Caco-2 (cell line): ENCODE results near the gene BABAM2. TPM values are rescaled to one million over a fixed set of nuclear protein-coding genes. Genes with fewer than 3 reads are reported as not detected.

Experiments used
- BruUV-seq: library from RNA; stranded (reverse); fragments of 400-500 nt; replicated peaks from 2 replicates; lab custom pipeline; 2021; lab: Mats Ljungman, UMichigan
- CTCF ChIA-PET: fragments of 300-600 bp; sonication (Branson Sonifier 250); formaldehyde crosslinking; loops from one replicate; lab custom pipeline; 2022; ENCODE audit warnings: antibody characterized with exemption; lab: Charles Lee
- POLR2A ChIA-PET: fragments of 300-600 bp; sonication (Branson Sonifier 250); formaldehyde crosslinking; loops from one replicate; lab custom pipeline; 2022; ENCODE audit warnings: antibody characterized with exemption; lab: Charles Lee
- DNase-seq, 2 experiments: peaks; one replicate each; pipeline versions ENCODE4 v3.0.0 to v3.0.0-alpha.2; 2020 to 2022
- H3K27me3 ChIP-seq: replicated peaks from 2 replicates; pipeline ENCODE4 v1.6.0; 2011; ENCODE audit warnings: low read length; ENCODE audit not compliant: control insufficient read depth, insufficient read depth
- H3K36me3 ChIP-seq: 2 replicates; pipeline ENCODE4 v1.5.1; 2011; ENCODE audit warnings: low read length; ENCODE audit not compliant: control insufficient read depth, insufficient read depth
- H3K4me1 ChIP-seq: fragments of 250-450 bp; sonication (Bioruptor Pico); 2 replicates; pipeline ENCODE4 v1.5.1; 2020; ENCODE audit warnings: mild to moderate bottlenecking
- H3K4me3 ChIP-seq: 2 replicates; pipeline ENCODE4 v1.5.1; 2011; ENCODE audit warnings: low read depth, mild to moderate bottlenecking, control low read depth, low read length
- H3K9me3 ChIP-seq: fragments of 250-450 bp; sonication (Bioruptor Pico); 2 replicates; pipeline ENCODE4 v1.5.1; 2020; ENCODE audit warnings: mild to moderate bottlenecking, moderate library complexity
- H3K27ac Mint-ChIP-seq: one replicate; pipeline ENCODE4 v1.8.0; 2022; ENCODE audit warnings: mixed read lengths; ENCODE audit not compliant: unreplicated experiment
- H3K27me3 Mint-ChIP-seq: one replicate; pipeline ENCODE4 v1.8.0; 2022; ENCODE audit warnings: mixed read lengths; ENCODE audit not compliant: insufficient read depth, unreplicated experiment
- H3K36me3 Mint-ChIP-seq: one replicate; pipeline ENCODE4 v1.8.0; 2022; ENCODE audit warnings: mild to moderate bottlenecking, mixed read lengths; ENCODE audit not compliant: insufficient read depth, unreplicated experiment
- H3K4me1 Mint-ChIP-seq: one replicate; pipeline ENCODE4 v1.8.0; 2022; ENCODE audit warnings: low read depth, mixed read lengths; ENCODE audit not compliant: unreplicated experiment
- H3K4me3 Mint-ChIP-seq: one replicate; pipeline ENCODE4 v1.8.0; 2022; ENCODE audit warnings: mild to moderate bottlenecking, moderate library complexity, mixed read lengths; ENCODE audit not compliant: unreplicated experiment
- H3K9me3 Mint-ChIP-seq: one replicate; pipeline ENCODE4 v1.8.0; 2022; ENCODE audit warnings: mixed read lengths; ENCODE audit not compliant: unreplicated experiment
- intact Hi-C: fragments of 100-400 bp; cut with micrococcal nuclease; formaldehyde crosslinking; loops from one replicate; pipeline ENCODE4 v1.10.0; 2022; ENCODE audit not compliant: unreplicated experiment
- total RNA-seq: library from RNA; stranded (reverse); gene quantifications from 2 replicates; pipeline ENCODE4 v1.2.3, GENCODE V29; 2022
- TF ChIP-seq, protein P1 (sequence below), 2 experiments: fragments of 200-600 bp in 1 of 2; IDR thresholded peaks; 1 replicate in 1 of 2; 2 replicates in 1 of 2; pipeline versions ENCODE4 v1.5.1 to v1.8.0; 2011 to 2022; ENCODE audit warnings: antibody characterized with exemption in 1 of 2, control low read depth in 1 of 2, inconsistent platforms in 1 of 2, low read depth in 1 of 2, low read length in 1 of 2, mild to moderate bottlenecking in 1 of 2, moderate library complexity in 1 of 2; ENCODE audit not compliant: insufficient read depth in 1 of 2, severe bottlenecking in 1 of 2, unreplicated experiment in 1 of 2

The BABAM2 gene
- total RNA-seq, 1 experiment from 2014 or later: 57.3 TPM

DNA sequence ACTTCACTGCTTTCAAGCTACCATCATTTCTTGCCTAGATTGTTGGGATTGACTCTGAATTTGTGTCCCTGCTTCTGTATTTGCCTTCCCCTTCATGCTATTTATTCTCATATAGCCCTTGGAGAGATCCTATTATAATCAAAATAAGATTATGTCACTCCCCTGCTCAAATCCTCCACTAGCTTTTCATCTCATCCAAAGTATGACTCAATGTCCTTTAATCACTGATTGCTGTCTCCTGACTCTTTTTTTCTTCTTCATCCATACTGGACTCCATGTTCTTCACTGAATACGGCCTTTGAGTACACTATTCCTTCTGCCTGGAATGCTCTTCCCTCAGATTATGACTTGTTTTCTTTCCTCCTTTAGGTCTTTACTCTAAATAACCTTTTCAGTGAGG lies 5.3 kb upstream of the BABAM2 start:
- no peak overlapping the region for H3K4me3 Mint-ChIP-seq
- CTCF ChIA-PET: no interaction called here
- peaks cover 14% of the 10 kb centered on the region for H3K9me3 Mint-ChIP-seq
- TF ChIP-seq, protein P1, sequence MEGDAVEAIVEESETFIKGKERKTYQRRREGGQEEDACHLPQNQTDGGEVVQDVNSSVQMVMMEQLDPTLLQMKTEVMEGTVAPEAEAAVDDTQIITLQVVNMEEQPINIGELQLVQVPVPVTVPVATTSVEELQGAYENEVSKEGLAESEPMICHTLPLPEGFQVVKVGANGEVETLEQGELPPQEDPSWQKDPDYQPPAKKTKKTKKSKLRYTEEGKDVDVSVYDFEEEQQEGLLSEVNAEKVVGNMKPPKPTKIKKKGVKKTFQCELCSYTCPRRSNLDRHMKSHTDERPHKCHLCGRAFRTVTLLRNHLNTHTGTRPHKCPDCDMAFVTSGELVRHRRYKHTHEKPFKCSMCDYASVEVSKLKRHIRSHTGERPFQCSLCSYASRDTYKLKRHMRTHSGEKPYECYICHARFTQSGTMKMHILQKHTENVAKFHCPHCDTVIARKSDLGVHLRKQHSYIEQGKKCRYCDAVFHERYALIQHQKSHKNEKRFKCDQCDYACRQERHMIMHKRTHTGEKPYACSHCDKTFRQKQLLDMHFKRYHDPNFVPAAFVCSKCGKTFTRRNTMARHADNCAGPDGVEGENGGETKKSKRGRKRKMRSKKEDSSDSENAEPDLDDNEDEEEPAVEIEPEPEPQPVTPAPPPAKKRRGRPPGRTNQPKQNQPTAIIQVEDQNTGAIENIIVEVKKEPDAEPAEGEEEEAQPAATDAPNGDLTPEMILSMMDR (IDR thresholded peaks at IDR 0.05; ENCODE audit: insufficient read depth in 1 of 2, low read depth in 1 of 2, low read length in 1 of 2, severe bottlenecking in 1 of 2, unreplicated experiment in 1 of 2): no peak
- H3K4me1 Mint-ChIP-seq: no peaks in the 10 kb centered on the region
- no peaks in the 10 kb centered on the region for H3K27me3 Mint-ChIP-seq
- H3K4me1 ChIP-seq: no peaks in the 10 kb centered on the region
- H3K36me3 Mint-ChIP-seq: peaks cover 4% of the 10 kb centered on the region
- no peaks in the 10 kb centered on the region for H3K36me3 ChIP-seq
- H3K27ac Mint-ChIP-seq: no peak overlapping the region
- intact Hi-C loops: loop anchor here (10.0 kb wide), 1 partner anchor 80 kb away; no protein-coding TSS in a partner anchor
- BruUV-seq: no TSS peak
- H3K4me3 ChIP-seq: no peak overlapping the region
- POLR2A ChIA-PET: no interaction called here
- no peak for DNase-seq
- H3K9me3 ChIP-seq: no peaks in the 10 kb centered on the region
- no peaks in the 10 kb centered on the region for H3K27me3 ChIP-seq

DNA sequence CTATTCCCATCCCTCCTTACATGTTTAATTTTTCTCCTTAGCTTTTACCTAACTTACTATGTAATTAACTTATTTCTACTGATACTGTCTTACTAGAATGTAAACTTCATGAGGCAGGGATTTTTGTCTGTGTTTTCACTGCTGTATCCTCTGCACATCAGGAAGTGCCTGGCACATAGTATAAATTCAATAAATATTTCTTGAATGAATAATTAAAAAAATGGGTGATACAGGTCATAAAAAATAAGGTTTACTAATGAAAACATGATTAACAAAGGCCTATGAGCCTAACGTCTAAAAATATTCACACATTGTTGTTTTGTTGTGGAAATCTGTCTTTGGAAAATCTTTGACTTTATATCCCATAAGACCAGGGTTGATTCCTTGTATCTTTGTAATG lies 4.9 kb upstream of the BABAM2 start:
- H3K27me3 ChIP-seq: no peaks in the 10 kb centered on the region
- no peaks in the 10 kb centered on the region for H3K9me3 ChIP-seq
- peaks cover 8% of the 10 kb centered on the region for H3K36me3 Mint-ChIP-seq
- H3K4me3 Mint-ChIP-seq: no peak overlapping the region
- H3K9me3 Mint-ChIP-seq: peaks cover 14% of the 10 kb centered on the region
- H3K27me3 Mint-ChIP-seq: no peaks in the 10 kb centered on the region
- DNase-seq: no peak
- intact Hi-C loops: loop anchor here (10.0 kb wide), 1 partner anchor 81 kb away; no protein-coding TSS in a partner anchor
- no TSS peak for BruUV-seq
- ChIA-PET CTCF (no interaction called here), POLR2A (no interaction called here)
- TF ChIP-seq, protein P1 (IDR thresholded peaks at IDR 0.05; ENCODE audit: insufficient read depth in 1 of 2, low read depth in 1 of 2, low read length in 1 of 2, severe bottlenecking in 1 of 2, unreplicated experiment in 1 of 2): no peak
- H3K4me1 Mint-ChIP-seq: no peaks in the 10 kb centered on the region
- H3K4me3 ChIP-seq: no peak overlapping the region
- no peak overlapping the region for H3K27ac Mint-ChIP-seq
- H3K36me3 ChIP-seq: no peaks in the 10 kb centered on the region
- no peaks in the 10 kb centered on the region for H3K4me1 ChIP-seq

DNA sequence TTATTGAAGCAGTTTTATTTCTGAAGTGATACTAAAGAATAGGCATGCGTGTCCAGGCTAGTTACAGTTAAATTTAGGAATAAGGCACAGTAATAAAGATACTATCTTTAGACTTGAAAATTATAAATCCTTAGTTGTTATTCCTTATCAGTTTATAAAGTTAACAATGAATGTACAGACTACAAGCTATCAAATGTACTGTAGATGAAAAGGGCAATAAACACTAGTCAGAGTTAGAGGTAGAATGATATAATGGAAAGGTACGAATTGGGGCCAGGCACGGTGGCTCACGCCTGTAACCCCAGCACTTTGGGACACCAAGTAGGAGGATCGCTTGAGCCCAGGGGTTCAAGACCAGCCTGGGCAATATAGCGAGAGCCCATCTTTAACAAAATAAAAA lies 4.2 kb upstream of the BABAM2 start:
- Histone ChIP-seq H3K27me3 (no peaks in the 10 kb centered on the region), H3K4me3 (no peak overlapping the region), H3K9me3 (no peaks in the 10 kb centered on the region), H3K36me3 (no peaks in the 10 kb centered on the region), H3K4me1 (no peaks in the 10 kb centered on the region)
- CTCF ChIA-PET: no interaction called here
- Mint-ChIP-seq H3K4me1 (no peaks in the 10 kb centered on the region), H3K27ac (no peak overlapping the region), H3K9me3 (peaks cover 14% of the 10 kb centered on the region), H3K4me3 (no peak overlapping the region), H3K36me3 (peaks cover 15% of the 10 kb centered on the region), H3K27me3 (no peaks in the 10 kb centered on the region)
- intact Hi-C loops: loop anchor here (10.0 kb wide), 1 partner anchor 82 kb away; no protein-coding TSS in a partner anchor
- TF ChIP-seq, protein P1 (IDR thresholded peaks at IDR 0.05; ENCODE audit: insufficient read depth in 1 of 2, low read depth in 1 of 2, low read length in 1 of 2, severe bottlenecking in 1 of 2, unreplicated experiment in 1 of 2): no peak
- BruUV-seq: no TSS peak
- DNase-seq: no peak
- POLR2A ChIA-PET: no interaction called here
